ENCODE data around the gene GNAO1.

Gene GNAO1

DNA sequence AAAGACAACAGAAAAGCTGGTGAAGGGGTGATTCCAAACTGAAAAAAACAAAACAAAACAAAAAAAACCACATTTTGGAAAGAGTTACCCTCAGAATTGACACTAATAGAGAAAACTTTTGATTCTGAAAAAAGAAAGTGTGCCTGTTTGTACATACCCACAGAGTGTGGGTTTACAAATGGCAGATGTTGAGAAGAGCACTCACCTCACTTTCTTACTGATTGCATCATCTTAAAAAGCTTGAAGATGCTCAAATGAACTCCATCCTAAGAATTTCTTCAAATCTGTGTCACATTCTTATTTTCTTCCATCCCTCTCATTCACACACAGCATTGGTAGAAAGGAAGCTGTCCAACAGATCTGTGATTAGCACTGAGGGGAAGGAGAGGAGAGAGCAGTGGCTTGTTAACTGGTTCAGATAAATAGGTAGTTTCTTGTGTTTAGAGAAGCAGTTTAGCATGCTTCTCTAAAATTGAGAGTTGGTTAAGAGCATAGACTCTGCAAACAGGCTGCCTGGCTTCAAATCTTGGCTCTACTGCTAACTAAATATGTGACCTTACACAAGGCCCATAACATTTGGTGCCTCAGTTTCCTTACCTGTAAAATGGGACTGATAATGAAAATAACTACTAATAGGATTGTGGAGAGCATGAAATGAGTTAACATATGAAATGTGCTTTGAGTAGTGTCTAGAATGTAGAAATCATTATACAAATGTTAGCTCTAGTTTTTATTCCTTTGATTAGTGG, 6.9 kb downstream of the GNAO1 start:
- no peak for DNase-seq

DNA sequence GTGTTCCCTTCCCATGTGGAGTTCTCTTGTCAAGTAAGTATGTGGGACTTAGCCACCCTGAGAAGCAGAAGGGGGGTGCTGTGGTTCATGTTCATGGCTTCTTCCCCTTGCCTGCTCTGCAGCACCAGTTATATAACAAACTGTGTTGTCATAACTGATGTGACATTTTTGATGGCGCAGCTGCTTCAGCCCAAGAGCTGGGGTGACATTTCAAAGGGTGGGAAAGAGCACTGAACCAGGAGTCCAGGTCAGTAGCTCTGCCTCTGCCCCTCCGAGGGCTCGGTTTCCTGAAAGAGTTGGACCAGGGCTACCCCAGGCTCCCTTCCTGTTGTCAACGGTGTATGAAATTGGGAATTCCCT, 7.4 kb downstream of the GNAO1 start:
- no peak for DNase-seq

DNA sequence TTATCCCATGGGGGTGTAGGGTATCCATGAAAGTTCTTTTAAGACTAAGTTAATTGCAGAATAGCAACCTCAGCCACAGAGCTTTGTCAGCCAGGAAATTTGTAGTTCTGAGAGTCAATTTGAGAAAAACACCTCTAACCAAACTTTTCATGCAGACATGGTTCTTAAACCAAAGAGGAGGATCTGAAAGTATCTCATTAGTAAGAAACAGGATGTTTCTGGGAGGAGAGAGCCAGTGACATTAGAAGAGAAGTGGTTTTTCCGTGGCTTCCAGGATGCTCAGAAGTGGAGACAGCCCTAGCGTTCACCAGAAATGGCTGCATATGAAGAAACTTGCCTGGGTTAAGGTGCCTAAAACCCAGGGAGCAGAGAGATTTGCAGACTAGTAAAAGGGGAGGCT, 7.9 kb downstream of the GNAO1 start:
- no peak for DNase-seq

DNA sequence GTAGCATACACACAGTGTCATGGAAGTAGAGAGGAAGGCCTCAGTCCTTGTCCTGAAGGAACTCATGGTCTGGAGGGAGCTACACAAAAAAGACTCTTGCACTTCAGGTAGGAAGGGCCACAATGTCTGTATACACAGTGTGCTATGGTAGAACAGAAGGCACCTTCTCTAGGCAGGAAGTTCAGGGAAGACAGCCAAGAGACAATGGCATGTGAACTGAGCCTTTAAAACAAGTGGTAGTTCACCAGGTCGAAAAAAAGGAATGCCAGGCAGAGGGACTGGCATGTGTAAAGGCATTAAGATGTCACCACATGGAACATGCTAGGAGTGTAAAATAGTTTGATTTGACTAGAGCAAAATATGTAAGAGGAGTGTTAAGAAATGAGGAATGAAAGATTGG, 9.7 kb downstream of the GNAO1 start:
- DNase-seq, result no peak

DNA sequence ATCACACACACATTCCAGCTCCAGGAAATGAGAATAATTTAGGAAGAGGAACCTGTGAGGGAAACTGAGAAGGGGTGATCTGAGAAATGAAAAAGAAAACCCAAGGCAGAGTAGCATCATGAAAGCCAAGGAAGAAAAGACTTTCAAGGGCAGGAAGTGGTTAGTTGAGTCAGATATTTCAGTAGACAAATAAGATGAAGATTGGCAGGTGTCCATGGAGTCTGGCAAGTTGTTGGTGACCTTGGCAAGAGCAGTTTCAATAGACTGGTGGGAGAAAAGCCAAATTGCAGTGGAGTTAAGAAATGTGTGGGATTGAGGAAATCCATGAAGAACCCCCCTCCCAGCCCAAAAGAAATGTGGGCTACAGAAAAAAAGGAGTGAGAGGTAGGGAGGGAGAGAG, 10.7 kb downstream of the GNAO1 start:
- DNase-seq, result no peak

DNA sequence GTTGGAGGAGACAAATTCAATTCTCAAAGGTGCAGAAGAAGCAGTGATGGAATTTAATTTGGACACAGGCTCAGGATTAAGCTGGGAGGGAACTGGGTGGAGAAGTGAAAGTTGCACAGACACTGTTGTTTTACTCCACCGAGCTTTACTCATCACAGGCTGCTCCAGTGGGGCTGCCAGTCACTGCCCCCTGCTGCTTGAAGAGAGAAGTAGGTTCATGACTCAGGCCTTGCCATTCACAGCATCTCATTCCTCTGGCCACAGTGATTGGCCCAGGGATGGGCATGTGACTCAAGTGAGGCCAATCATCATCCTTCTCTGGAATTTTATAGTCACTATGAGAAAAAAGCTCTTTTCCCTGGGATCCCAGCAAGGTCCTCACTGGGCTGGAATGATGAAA, 11.8 kb downstream of the GNAO1 start:
- DNase-seq, result no peak

DNA sequence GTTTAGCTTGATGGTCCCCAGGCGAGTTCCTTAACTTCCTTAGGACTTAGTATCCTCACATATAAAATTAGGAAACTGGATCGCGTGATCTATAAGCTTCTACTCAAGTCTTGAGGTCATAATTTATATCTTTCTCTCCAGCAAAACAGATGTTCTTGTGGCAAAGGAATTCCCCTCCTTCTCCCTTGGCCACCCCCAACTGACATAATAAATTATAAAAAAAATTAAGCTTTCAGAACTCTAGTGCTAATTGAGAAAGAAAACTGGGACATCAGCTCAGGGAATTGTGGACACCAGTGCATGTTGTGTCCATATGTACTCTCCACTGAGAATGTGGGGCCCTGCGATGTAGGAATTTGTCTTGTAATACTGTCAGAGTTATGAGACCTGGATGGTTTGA, 13.5 kb downstream of the GNAO1 start:
- DNase-seq, result no peak

DNA sequence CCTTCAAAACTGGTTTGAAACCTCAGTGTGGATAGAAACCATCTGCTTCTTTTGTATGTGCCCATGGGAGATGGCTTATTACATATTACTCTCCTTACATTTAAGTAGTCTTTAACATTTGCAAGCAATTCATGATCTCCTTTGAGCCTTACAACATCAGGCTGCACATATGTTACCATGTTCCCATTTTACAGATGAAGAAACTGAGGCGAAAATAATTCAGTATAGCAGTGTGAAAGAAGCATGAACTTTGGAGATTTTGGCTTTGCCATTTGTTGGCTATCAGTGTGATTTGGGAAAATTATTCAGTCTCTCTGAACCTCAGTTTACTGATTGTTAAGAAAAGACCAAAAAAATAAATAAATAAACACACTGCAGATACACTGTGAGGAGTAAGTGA, 15.7 kb downstream of the GNAO1 start:
- no peak for DNase-seq

DNA sequence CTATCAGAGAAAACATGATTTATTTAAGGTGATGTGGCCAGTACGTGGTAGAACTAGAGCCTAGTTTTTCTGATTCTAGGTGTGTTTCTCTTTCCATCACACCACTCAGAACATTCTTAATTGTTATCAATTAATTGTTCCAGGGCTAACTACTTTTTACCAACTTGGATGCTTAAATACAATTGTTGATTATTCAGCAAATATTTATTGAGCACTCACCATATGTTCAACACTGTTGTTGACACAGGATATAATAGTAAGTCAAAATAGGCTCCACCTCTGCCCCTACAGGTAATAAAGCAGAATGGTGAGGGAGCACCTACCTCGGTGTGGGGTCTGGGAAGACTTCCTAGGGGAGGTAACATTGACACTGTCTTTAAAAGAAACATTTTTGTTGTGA, 16.1 kb downstream of the GNAO1 start:
- no peak for DNase-seq

DNA sequence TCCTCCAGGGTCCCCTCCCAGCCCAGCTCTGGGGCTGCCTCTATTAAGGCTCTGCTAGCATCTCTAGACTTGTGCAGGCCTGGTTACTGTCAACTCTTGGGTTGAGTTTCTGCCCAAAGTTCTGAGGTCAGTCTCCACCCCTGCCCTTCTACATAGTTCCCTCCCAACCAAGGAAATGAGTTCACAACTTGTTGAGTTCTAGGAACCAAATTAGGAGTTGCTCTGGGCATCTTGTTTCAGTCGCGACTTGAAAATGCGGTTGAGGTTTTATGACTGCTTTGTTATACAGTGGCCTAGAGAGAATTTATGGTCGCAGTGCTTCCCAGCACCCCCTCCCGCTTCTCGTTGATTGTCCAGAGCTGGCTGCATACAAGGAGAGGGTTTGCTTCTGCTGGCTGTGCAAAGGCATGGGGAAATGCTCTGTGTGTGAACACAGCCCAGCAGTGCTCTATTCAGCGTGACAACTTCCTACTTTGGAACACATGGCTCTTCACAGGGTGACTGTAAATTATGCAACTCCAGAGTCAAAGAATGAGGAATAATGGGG, 20.2 kb downstream of the GNAO1 start:
- no peak for DNase-seq

DNA sequence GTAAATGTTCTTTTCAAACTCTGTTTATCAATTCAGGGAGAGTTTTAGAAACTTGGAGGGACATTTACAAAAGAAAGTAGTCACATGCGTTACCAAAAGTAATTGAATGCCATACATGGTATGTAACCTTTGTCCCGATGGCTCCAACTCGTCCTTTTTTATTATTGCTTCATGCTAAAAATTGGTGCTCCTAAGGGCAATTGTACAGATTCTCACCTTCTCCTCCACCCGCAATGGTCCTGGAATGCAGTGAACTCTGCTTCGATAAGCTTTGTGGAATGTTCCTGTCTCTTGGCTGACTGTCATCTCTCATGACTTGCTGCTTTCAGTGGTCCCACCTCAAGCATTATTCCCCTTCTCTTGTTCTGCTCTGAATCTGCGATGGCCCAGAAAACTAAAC, 20.9 kb downstream of the GNAO1 start:
- DNase-seq, result no peak

DNA sequence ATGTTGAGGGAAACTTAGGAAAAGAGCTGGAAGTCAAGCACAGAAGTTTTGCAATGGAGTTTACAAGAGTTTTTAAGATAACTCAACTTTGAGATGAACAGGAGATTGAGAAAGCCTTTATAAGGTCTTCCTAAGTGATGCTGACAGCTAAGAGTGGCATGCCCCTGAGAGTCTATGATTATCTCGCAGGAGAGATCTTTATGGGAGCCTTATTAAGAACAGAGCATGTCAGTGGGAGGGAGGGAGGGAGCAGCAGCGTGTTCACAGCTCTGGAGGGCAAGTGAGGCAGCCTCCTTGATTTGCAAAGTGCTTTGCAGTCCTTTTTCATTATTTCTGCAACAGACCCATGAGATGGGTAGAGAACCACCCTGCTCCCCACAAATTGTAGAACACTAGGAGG, 30.7 kb downstream of the GNAO1 start:
- no peak for DNase-seq

DNA sequence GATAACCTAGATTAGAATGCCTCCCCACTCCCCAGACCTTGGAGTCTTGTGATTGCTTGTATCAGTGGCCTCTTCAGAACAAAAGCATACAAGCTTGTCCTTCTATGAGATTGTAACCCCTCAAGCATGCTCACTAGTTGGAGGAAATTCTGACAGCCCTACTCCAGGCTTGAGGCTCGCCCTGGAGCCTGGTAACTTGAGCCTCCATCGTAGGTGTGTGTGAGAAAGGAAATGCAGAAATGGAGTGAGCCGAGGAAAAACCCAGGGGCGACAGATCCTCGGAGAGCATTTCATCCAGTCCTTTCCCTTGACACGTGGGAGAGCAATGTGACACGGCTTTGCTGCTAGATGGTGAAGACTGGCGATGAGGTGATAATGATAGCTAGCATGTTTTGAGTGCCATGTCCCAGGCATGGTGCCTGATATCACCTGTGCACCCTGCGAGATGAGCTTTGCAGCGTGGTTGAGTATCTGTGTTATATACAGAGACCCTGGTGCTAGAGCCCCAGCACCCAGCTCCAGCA, 31.2 kb downstream of the GNAO1 start:
- DNase-seq, result no peak

DNA sequence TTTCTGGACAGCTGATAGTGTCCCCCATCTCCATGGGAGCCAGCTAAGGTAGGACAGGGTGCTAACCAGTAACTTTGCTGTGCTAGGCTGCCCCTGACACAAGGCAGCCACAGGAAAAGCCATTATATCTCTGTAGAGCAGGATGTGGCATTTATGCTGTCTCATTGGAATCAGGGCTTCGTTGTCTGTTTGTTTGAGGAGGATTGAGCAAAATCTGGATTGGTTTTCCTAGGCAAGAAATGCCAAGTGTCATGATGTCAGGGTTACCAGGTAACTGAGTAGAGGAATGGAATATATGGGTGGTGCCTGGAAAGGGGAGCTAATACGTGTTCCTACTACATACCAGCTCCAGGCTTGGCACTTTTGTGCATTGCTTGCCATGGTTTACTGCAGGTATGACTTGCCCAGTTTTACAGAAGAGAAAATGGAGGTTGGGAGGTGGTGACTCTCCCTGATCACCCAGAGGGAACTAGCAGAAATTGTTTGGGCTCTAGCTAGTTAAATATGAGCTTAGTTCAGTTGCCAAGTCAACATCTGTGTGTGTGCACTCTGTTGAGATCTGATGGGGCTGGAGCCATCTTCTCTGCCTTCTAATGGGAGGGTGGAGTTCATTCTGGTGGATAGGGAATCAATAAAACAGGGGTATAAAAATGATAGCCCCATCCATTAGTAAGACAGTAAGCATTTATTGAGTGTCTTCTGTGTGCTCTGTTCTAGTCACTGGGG, 33.9 kb downstream of the GNAO1 start:
- DNase-seq, result no peak

DNA sequence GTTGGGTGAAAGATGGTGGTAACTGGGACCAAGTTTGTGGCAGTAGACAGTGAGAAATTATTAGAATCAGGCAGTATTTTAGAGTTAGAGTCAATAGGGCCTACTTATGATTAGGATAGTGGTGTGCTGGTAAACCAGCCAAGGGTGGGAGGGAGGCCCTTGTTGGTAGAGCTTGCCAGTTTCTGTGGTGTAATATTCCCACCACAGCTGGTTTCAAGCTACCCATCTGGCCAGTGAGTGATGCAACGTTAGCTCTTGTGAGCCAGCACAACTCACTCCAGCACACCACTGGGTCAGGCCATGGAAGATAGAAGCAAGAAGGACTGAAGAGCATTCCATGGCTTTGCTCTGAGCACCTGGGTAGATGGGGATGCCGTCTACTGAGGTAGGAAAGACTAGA, 34.9 kb downstream of the GNAO1 start:
- DNase-seq, result no peak

DNA sequence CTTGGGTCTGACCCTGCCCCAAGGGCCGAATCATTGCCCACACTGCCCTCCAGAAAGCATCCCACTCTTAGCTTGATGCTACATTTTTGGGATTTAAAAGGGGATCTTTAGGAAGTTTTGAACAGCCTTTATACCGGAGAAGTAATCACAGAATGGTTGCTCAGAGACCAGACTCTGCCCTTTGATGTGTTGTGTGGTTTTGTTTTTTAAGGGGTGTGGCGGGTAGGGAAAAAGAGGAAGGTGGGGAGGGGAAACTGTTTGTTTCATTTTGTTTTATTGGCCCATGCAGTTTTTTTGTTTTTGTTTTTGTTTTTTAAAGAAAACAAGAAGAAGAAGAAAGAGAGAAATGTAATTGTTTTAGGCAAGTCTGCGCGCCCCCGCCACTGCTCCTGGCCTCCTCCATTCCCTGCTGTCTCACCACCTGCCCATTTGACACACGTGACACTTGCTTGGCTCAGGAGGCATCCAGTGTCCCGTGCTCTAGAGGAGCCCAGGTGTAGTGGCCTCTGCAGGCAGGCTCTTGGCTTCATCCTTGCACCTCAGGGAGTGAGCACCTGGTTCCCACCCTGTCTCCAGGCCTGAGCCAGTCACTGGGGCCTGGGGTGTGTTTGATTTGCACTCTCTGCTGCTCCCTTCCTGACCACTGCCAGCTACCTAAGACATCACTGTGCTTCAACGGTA, 35.7 kb downstream of the GNAO1 start:
- DNase-seq, result no peak

DNA sequence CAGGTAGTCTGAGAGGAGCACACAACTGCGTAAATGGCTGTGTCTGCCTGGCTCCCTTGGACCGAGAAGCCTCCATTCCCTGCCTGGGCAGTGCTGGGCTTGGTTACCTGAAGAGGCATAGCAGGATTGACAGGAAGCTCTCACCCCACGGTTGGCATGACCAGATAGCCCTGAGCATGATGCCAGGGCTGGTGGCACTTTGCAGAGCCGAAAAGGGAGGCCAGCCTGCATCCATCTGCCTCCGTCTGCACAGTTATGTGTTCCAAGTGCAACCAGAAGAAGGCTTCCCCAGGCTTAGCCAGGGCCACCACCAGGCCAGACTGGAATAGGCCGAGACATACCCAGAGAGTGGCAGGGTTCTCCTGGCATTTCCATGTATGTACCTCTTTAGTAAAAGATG, 36.6 kb downstream of the GNAO1 start:
- no peak for DNase-seq

DNA sequence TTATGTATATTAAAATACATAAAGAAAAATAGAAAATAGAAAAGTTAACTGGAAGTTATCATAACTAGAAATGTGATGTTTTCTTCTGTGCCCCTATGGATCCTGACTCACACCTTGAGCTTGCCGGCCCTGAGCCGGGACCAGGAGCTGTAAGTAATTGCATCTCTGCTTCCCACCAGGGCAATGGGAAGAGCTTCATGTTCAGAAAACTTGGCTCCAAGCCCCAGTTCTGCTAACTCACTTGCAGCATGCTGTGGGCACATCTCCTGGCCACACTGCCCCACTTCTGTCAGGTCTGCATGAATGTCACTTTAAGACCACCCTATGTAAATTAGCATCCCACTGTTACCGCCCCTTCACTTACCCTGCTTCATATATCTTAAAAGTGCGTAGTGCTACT, 37.2 kb downstream of the GNAO1 start:
- DNase-seq, result no peak

DNA sequence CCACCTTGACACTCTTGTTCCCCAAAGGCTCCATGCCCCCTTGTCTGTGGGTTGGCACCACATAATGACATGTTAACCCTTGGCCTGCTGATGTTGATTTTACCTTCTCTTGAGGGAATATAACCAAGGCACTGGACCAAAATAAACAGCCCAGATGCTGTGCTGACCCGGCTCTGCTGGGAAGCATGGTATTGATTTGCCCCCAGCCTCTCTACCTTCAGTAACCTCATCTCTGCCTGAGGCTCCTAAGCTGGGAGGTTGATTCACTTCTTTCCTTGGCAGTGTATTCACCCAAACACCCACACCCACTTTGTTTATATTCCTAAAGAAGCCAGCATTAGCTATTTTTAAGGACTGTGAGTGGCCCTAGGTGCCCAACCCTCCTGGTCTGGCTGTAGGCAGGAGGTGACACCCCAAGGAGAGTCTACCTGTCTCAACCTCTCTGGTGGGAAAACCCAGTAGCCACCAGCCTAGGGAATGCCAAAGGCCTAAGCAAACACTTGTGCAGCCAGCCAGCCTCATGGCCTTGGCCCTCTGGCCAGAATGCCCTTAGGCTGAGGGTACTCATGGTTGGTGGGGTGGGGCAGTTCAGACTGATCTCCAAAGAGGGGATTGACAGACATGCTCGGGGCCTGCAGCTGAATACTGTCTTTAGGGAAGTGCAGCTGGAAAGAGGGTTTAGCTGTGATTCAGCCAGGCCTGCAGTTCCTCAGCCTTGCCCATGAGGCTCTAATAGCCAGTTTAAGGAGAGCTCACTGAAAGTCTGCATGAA, 42.7 kb downstream of the GNAO1 start:
- no peak for DNase-seq

DNA sequence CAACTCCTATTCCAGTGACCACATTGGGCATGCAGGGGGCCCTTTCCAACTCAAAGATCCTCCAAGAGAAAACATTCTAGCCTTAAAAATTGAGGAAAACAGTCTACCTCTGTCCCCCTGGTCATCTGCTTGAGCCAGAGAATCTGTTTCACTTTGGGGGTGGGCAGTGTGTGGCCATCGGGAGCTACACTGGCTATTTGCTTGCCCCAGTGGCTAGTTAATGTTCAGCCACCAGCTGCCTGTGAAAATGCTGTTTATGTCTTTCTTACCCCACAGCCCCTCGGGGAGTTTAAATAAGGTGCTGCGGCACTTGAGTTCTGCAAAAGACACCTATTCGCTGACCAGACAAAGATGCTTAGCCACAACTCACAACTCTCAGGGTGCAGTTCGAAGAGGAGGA, 43.4 kb downstream of the GNAO1 start:
- DNase-seq, result no peak

DNA sequence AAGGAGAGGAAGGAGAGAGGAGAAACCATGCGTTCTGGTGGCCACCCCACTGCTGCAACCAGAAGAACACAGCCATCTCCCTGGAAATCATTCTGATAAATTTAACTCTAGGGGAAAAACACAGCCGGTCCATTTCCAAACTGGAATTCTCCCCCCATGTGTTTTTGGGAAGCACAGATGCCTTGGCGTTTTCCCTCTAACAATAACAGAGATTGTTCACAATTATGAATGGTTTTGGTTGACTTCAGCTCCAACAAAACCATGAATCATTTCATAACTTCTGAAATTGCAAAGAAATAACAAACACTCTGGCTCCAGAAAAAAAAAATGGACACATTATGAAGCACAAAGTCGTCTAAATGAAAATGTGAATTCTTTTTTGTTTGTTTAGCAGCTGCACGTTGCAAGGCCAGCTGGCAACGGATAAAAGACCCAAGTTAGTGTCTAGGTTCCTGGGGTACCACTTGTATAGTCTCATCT, 46.2 kb downstream of the GNAO1 start:
- no peak for DNase-seq

DNA sequence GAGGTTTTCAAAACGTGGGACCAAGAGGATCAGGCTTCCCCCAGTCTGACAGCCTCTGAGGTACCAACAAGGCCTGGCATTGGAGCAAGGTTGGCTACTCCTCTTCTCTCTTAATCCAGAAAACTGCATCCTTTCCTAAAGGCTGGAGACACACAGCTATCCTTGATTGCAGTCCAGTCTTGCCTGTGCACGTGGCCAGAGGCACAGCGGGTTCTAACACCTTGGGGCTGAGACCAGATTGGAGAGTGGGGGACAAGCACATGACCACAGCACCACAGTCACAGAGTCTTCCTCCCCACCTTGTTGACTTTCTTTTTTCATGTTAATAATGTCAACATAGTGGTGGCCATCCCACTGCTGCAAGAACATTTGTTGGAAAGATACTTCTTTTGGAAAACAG, 46.9 kb downstream of the GNAO1 start:
- no peak for DNase-seq

DNA sequence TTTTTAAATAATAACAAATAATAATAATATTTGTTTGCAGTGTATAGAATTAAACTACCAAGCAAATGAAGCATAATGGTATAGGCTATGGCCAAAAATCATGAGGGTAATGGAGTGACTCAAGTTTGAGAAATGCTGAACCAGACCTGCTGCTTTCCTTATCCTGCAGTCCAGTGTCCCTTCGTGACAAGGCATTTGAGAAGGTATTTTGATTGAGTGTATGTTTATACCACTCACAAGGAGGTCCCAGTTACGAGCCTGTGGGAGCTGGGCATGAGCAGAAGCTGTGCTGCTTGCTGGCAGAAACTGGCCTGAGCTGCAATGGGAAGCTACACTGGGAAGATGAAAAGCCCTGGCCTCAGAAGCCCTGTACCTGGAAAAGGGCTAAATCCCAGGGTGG, 50.3 kb downstream of the GNAO1 start:
- DNase-seq, result no peak

Measured in NCI-H1105 (cell line).